GM21423 (cell line): Measurements from ENCODE around the gene PREX1.
"Not testable (repeated sequence)": the region's sequence is repeated elsewhere in the genome, so short reads cannot be mapped to it uniquely, and the experiment has no call there.

Source experiments
- ATAC-seq: cut with Tn5 transposase; IDR thresholded peaks from one replicate; pipeline ENCODE4 v1.9.1; 2021; ENCODE audit warnings: mild to moderate bottlenecking, moderate library complexity; ENCODE audit not compliant: unreplicated experiment

The PREX1 gene

DNA sequence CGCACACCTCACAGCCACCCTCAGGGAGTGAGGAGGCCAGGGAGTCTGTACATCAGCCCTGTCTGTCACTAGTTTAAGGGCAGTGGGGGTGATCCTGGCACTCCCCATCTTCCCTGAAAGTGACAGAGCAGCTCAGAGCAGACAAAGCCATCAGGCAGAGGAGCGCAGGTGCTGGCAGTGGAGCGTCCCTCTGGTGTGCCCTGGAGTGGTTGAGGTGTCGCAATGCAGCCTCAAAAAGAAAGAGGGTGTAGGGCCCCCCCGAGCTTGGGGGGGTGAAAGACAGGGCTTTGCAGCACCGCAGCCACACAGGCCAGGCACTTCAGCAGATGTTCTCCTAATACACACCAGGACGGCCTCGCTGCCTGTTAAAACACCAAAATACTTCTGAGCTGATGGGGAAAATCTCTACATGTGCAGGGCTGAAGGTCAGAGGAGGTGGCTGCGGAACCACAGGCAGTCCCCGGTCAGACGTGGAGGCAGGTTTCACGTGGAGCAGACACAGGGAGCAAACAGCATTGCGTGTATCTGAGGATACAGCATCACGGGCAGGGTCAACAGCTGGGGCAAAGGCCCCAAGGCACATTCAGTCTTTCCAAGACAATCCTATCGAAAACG is 69.5 kb downstream of the PREX1 start:
- no peak for ATAC-seq

GRCh38 chr20:48756774-48757173 is 71.0 kb downstream of the PREX1 start:
- ATAC-seq: not testable (repeated sequence)

DNA sequence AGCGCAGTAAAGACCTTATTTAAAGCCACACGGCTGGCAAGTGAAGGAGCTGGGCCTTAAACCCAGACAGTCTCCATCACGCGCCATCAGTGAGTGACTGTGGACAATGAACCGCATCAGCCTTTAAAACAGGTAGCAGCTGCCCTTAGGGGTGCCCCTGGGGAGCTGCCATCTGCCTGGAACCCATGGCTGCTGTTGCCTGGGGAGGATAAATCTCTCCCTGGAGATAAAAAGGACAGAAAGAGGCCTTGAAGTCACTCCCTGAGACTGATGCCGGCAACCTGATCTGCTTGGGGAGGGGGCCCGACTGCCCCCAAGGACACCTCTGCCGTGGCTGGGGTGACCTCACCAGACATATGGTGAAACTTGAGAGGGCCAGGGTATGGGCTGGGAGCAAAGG is 73.5 kb downstream of the PREX1 start:
- no peak for ATAC-seq

DNA sequence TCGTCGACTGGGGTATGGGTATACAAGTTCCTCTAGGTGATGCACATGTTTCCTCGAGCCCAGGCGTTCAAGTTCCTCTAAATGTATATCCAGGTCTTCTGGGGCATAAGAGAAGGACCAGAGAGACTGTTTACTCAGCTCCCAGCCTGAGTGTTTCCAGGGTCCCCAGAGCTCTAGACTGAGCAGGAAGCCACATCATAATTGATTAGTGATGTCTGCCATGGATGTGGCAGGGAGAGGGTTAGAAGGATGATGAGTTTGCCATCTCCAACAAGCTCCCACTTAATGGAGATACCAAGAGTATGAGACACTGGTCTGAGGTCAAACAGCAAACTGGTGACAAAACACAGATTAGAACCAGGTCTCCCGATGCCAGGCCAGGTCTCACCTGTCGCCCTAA is 74.8 kb downstream of the PREX1 start:
- no peak for ATAC-seq

DNA sequence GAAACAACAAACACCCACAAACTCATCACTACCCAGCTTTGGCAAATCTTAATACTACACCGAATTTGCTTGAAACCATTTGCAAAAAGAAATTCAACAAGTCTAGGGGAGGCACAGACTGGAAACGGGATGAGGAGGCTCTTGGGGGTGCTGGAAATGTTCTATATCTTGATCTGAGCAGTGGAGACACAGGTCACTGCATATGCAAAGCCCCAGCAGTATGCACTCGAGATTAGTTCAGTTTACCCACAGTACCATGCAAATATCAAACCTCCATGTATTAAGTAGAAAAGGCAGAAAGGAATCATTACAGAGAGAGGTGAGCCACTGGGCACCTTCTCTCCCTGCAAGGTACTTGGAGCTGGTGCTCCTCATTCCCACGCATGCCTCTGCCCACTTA is 75.9 kb downstream of the PREX1 start:
- ATAC-seq: no peak

GRCh38 chr20:48750941-48751635 is 76.7 kb downstream of the PREX1 start:
- ATAC-seq: no peak

DNA sequence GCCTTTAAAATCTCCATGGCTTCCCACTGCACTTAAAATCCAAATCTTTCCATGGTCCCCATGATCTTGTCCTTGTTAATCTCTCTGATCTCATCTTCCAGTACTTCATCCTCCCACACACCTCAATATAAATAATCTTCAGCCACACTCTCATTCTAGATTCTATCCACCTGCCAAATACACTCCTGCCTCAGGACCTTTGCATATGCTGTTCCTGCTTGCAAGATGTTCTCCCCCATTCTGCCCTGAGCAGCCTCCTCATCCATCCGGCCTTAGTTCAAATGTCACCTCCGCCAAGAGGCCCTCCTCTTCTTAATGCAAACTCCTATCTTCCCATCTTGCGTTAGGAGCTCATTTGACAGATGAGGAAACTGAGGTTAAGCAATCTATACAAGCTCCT is 77.4 kb downstream of the PREX1 start:
- ATAC-seq: no peak

GRCh38 chr20:48749437-48749836 is 78.4 kb downstream of the PREX1 start:
- ATAC-seq: no peak

GRCh38 chr20:48748556-48748955 is 79.2 kb downstream of the PREX1 start:
- ATAC-seq: no peak

DNA sequence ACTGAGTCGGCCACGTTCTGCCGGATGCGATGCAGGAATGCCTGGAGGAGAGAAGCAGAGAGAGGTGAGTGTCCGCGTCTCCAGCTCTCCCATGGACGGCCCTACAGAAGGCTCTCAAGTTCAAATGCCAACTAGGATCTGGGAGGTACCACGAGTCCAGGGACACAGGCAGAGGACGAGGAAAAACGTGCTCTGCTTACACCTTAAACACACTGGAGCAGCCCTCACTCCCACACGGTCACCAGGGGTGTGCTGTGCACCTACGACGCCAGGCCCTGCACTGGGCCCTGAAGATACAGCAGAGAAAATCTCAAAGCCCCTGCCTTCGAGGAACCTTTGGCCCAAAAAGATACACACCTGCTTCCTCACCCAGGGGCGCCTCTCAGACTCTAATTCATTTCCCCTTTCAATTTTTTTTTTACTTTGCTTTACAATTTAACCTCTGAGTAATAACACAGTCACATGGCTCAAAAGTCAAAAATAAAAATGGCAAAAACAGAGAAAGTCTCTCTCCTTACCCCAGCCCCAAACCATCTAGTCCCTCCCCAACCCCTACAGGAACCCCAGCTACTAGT is 79.9 kb downstream of the PREX1 start:
- no peak for ATAC-seq

DNA sequence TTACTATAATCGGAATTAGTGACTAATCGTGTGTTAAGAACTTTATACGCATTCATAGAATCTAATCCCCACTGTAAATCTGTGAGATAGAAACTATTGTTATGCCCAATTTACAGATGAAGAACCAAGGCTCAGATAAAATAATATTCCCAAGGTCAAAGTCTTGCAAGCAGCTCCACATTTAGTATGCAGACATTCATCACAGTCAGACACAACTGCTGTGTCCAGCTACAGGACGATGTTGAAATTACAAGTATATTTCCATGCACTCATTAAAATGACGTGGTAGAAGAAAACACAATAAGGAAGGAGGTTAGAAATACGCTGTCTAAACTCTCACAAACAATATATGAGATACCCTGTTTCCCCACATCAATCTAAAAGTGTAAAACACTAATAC is 82.5 kb downstream of the PREX1 start:
- no peak for ATAC-seq

- no peak for ATAC-seq
Observed at GRCh38 chr20:48744515-48744914, 83.3 kb downstream of the PREX1 start.

GRCh38 chr20:48743807-48744206 is 84.0 kb downstream of the PREX1 start:
- no peak for ATAC-seq

DNA sequence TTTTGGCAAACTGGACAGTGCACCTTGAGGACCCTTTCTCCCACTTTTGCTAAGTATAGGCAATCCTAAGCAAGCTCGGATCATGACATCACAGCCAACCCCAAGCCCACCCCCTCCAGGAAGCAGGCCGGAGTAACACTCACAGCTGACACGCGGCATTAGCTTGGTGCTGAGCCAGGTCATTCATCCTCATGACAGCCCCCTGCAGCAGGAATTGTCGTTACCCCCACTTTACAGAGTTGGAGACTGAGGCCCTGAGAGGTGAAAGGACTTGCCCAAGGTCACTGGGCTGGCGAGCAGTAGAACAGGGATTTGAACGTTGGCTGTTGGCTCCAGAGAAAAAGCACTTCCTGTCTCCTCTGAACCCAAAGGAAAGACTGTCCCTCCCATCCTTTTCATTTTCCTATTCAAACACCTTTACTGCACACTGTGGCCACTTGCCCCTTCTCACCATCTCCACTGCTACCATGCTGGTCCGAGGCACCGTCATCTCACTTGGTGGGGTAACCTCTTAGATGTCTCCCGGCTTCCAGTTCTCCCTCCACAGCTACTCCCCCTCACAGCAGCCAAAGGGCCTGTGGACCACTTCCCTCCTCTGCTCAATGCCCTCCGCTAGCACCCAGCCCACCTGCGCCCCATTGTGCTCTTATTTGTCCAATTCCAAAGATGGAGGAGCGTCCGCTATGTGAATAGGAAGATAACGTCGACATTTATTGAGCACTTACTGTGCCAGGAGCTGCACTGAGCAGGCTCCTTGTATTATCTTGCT is 84.7 kb downstream of the PREX1 start:
- no peak for ATAC-seq

- ATAC-seq: no peak
Observed at GRCh38 chr20:48742233-48742632, 85.6 kb downstream of the PREX1 start.

DNA sequence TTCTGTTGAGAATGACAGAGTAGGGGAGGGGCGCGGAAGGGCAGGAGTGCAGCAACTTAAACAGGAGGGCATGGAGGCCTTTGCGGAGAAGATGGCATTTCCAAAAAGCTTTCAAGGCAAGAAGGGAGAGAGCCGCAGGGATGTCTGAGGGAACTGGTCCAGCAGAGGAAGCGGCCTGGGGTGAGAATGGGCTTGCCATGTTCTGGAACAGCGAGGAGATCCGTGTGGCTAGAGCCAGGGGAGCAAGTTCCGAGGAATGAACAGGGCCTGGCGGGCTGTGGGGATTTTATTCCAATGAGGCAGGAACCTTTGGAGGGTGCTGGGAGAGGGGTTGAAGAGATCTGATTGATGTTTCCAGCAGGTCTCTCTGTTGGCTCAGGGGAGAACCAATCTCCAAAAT is 86.1 kb downstream of the PREX1 start:
- ATAC-seq: no peak

- ATAC-seq: no peak
Observed at GRCh38 chr20:48740712-48741111, 87.1 kb downstream of the PREX1 start.

GRCh38 chr20:48740292-48740649 is 87.5 kb downstream of the PREX1 start:
- no peak for ATAC-seq

DNA sequence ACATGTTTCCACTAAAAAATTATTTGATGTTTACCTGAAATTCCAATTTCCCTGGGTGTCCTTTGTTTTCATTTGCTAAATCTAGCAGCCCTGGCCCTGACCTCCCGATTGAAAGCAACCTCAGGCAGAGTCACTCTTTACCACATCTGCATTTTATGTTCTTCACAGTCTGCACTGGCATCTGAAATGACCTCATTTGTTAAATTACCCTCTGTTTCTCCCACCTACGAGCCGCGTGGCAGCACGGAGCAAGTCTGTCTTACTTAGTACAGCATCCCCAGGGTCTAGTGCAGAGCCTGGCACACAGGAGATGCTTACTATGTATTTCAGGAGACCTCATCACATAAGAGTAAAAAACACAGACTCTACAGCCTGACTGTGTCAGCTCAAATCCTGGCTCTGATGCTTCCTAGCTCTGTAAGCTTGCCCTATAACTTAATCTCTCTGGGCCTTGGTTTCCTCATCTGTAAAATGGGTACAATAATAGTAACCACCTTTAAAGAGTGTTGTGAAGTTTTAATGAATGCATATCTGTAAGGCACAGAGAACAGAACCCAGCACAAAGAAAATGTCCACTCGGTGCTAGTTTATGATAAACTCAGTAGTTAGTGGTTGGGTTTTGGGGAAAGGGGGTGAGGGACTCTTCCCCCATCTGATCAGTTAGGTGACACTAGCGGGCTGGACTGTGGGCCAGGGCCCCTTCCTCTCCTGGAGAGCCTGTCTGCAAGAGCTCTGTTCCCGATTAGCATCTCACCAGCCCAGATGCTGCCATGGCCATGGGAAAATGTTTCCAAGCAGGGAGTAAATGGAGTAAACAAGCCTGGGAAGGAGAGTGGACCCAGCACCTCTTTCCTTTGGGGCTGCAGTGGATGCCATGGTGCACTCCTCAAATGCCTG is 88.2 kb downstream of the PREX1 start:
- ATAC-seq: no peak

DNA sequence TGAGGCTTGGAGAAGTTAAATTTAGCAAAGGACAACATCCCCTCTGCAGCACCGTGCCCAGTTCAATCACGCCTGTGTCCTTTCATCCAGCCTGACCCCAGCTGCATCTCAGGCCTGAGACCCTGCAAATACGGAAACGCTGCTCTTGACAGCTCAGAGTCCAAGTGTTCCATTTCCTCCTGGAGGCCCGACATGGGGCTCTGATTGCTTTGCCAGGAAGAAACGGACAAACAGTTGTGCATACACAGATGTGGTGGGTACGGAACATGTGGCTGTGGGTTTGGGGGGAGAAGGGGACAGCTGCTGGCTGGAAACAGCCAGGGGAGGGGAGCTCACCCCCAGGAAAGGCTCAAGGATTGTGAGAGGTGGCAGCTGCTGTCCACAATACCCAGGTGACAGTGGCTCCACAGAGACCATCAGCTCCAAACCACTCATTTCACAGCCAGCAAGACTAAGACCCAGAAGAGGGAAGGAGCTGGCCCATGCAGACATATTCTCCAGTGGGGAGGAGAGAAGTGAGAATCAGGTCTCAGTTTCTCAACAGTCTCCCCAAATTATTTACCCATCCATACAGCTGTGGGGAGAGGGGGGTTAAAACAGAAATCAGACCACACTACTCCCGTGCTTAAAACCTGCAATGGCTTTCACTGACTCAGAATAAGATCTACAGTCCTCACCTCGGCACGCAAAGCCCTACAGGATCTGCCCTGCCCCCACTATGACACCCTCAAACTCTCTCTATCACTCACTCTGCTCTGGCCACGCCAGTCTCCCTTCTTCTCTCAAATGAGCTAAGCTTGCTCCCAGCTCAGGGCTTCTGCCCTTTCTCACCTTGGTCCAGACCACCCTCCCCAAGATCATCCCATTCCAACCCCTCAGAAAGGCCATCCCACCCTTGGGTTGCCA is 89.1 kb downstream of the PREX1 start:
- ATAC-seq: peak; percentile 67
